GM23338 (cell line): Measurements from ENCODE around the gene TMEM9. TPM values are rescaled to one million over a fixed set of nuclear protein-coding genes. Genes with fewer than 3 reads are reported as not detected.

Source experiments
- ATAC-seq: fragments of 200-7000 bp; cut with Tn5 transposase; 3 replicates; pipeline ENCODE4 v1.9.1; 2020
- DNase-seq: peaks from one replicate; pipeline ENCODE4 v3.0.0-alpha.2; 2015; ENCODE audit warnings: low spot score
- H2AFZ ChIP-seq: fragments of 200-600 bp; sonication (generic); 2 replicates; pipeline ENCODE4 v1.8.0; 2016; ENCODE audit warnings: antibody characterized with exemption, mild to moderate bottlenecking, moderate library complexity
- H3F3A ChIP-seq: fragments of 200-600 bp; sonication (generic); replicated peaks from 2 replicates; pipeline ENCODE4 v1.8.0; 2017; ENCODE audit warnings: antibody characterized with exemption, mixed run types, low read depth
- H3K27ac ChIP-seq: fragments of 200-600 bp; sonication (generic); 2 replicates; pipeline ENCODE4 v1.6.1; 2016; ENCODE audit warnings: low read depth
- H3K27me3 ChIP-seq: fragments of 200-600 bp; sonication (generic); 2 replicates; pipeline ENCODE4 v1.8.0; 2016; ENCODE audit warnings: mild to moderate bottlenecking, mixed run types, moderate library complexity; ENCODE audit not compliant: insufficient read depth
- H3K36me3 ChIP-seq: fragments of 200-600 bp; sonication (generic); 2 replicates; pipeline ENCODE4 v1.8.0; 2016; ENCODE audit warnings: mild to moderate bottlenecking; ENCODE audit not compliant: insufficient read depth
- H3K4me1 ChIP-seq: fragments of 200-600 bp; sonication (generic); 2 replicates; pipeline ENCODE4 v1.8.0; 2016; ENCODE audit warnings: mild to moderate bottlenecking, moderate library complexity; ENCODE audit not compliant: insufficient read depth
- H3K4me2 ChIP-seq: fragments of 200-600 bp; sonication (generic); 2 replicates; pipeline ENCODE4 v1.7.1; 2017; ENCODE audit warnings: mixed run types
- H3K4me3 ChIP-seq: fragments of 200-600 bp; sonication (generic); 2 replicates; pipeline ENCODE4 v1.6.1; 2016; ENCODE audit warnings: mixed run types
- H3K79me2 ChIP-seq: fragments of 200-600 bp; sonication (generic); replicated peaks from 2 replicates; pipeline ENCODE4 v1.8.0; 2017; ENCODE audit warnings: mild to moderate bottlenecking; ENCODE audit not compliant: insufficient read depth
- H3K9me2 ChIP-seq: fragments of 200-600 bp; sonication (generic); 2 replicates; pipeline ENCODE4 v1.8.0; 2017; ENCODE audit not compliant: insufficient read depth
- H4K20me1 ChIP-seq: fragments of 200-600 bp; sonication (generic); replicated peaks from 2 replicates; pipeline ENCODE4 v1.8.0; 2017; ENCODE audit warnings: mild to moderate bottlenecking; ENCODE audit not compliant: insufficient read depth
- H3K27ac Mint-ChIP-seq: 2 replicates; pipeline ENCODE4 v1.8.0; 2020; ENCODE audit warnings: inconsistent platforms, mild to moderate bottlenecking, moderate library complexity, mixed read lengths
- H3K27me3 Mint-ChIP-seq: 3 replicates; pipeline ENCODE4 v1.8.0; 2022; ENCODE audit warnings: low read depth, mild to moderate bottlenecking, moderate library complexity, mixed read lengths, inconsistent platforms; ENCODE audit not compliant: insufficient read depth, poor library complexity
- H3K36me3 Mint-ChIP-seq: 3 replicates; pipeline ENCODE4 v1.8.0; 2021; ENCODE audit warnings: low read depth, mild to moderate bottlenecking, inconsistent platforms, moderate library complexity, mixed read lengths
- H3K4me1 Mint-ChIP-seq: 3 replicates; pipeline ENCODE4 v1.8.0; 2020; ENCODE audit warnings: mild to moderate bottlenecking, inconsistent platforms, mixed read lengths
- H3K4me3 Mint-ChIP-seq: 3 replicates; pipeline ENCODE4 v1.8.0; 2021; ENCODE audit warnings: moderate library complexity, mild to moderate bottlenecking, inconsistent platforms, mixed read lengths
- H3K9me3 Mint-ChIP-seq: 3 replicates; pipeline ENCODE4 v1.8.0; 2020; ENCODE audit warnings: moderate library complexity, mild to moderate bottlenecking, inconsistent platforms, mixed read lengths
- CREB1 ChIP-seq: fragments of 250-450 bp; sonication (Bioruptor Pico); IDR thresholded peaks from 2 replicates; pipeline ENCODE4 v1.5.0; 2020; ENCODE audit warnings: low read depth, mild to moderate bottlenecking, moderate library complexity
- CTCF ChIP-seq, 2 experiments: fragments of 200-600 bp in 1 of 2; sonication (generic) in 1 of 2; conservative IDR thresholded peaks; 2 replicates each; pipeline versions ENCODE4 v1.5.1 to v1.6.1; 2016 to 2017; ENCODE audit warnings: antibody characterized with exemption in 2 of 2, low read depth in 2 of 2, mild to moderate bottlenecking in 2 of 2, moderate library complexity in 1 of 2
- ETS1 ChIP-seq: IDR thresholded peaks from 2 replicates; pipeline ENCODE4 v1.6.1; 2016; ENCODE audit warnings: antibody characterized with exemption
- EZH2 ChIP-seq: fragments of 200-600 bp; sonication (generic); IDR thresholded peaks from one replicate; pipeline ENCODE4 v1.8.0; 2017; ENCODE audit warnings: antibody characterized with exemption, mild to moderate bottlenecking, low read depth; ENCODE audit not compliant: unreplicated experiment
- EZH2phosphoT487 ChIP-seq: fragments of 200-600 bp; sonication (generic); IDR thresholded peaks from one replicate; pipeline ENCODE4 v1.8.1; 2018; ENCODE audit warnings: antibody characterized with exemption; ENCODE audit not compliant: unreplicated experiment
- JUNB ChIP-seq: IDR thresholded peaks from one replicate; pipeline ENCODE4 v1.6.1; 2016; ENCODE audit warnings: antibody characterized with exemption; ENCODE audit not compliant: unreplicated experiment
- NANOG ChIP-seq: IDR thresholded peaks from 2 replicates; pipeline ENCODE4 v1.6.1; 2016; ENCODE audit warnings: antibody characterized with exemption, borderline replicate concordance
- POLR2AphosphoS5 ChIP-seq: IDR thresholded peaks from 2 replicates; pipeline ENCODE4 v1.6.1; 2016; ENCODE audit warnings: antibody characterized with exemption, low read depth
- REST ChIP-seq: IDR thresholded peaks from one replicate; pipeline ENCODE4 v1.6.1; 2018; ENCODE audit warnings: antibody characterized with exemption; ENCODE audit not compliant: unreplicated experiment
- STAT1 ChIP-seq: IDR thresholded peaks from one replicate; pipeline ENCODE4 v1.6.1; 2016; ENCODE audit warnings: antibody characterized with exemption; ENCODE audit not compliant: unreplicated experiment
- ZNF114 ChIP-seq: fragments of 250-450 bp; sonication (Bioruptor Pico); IDR thresholded peaks from 2 replicates; pipeline ENCODE4 v1.5.0; 2020; ENCODE audit warnings: mild to moderate bottlenecking, moderate library complexity
- ZNF331 ChIP-seq: fragments of 250-450 bp; sonication (Bioruptor Pico); IDR thresholded peaks from 2 replicates; pipeline ENCODE4 v1.5.0; 2020; ENCODE audit warnings: low read depth, mild to moderate bottlenecking, moderate library complexity
- ZNF462 ChIP-seq: fragments of 250-450 bp; sonication (Bioruptor Pico); IDR thresholded peaks from 2 replicates; pipeline ENCODE4 v1.5.0; 2020; ENCODE audit warnings: mild to moderate bottlenecking, moderate library complexity
- polyA plus RNA-seq: library from polyadenylated mRNA; unstranded; fragments of >200 nt; fragmentation: Nextera tagmentation; extraction: Ambion mirVana; gene quantifications from 2 replicates; pipeline ENCODE4 v1.2.1, GENCODE V29; 2016
- total RNA-seq: library from RNA; depleted of rRNA; stranded (reverse); fragments of >200 nt; shearing (Covaris generic); gene quantifications from 2 replicates; pipeline ENCODE4 v1.2.3, GENCODE V29; 2014

TMEM9 gene
- total and polyA plus RNA-seq, 2 experiments from 2014 or later = 78.6 to 147 TPM

GRCh38 chr1:201155354-201155753 lies 1.1 kb upstream of the TMEM9 start:
- Mint-ChIP-seq H3K4me1 (peaks cover 16% of the 10 kb centered on the region), H3K9me3 (peaks cover 5% of the 10 kb centered on the region), H3K27ac (no peak overlapping the region), H3K36me3 (peaks cover 26% of the 10 kb centered on the region), H3K27me3 (peaks cover 2% of the 10 kb centered on the region), H3K4me3 (no peak overlapping the region)
- H3F3A ChIP-seq = no peaks in the 10 kb centered on the region
- H2AFZ ChIP-seq = no peak overlapping the region
- no peak overlapping the region for H3K4me3 ChIP-seq
- no peaks in the 10 kb centered on the region; the same call in 1 of the 2 replicates for H4K20me1 ChIP-seq
- H3K79me2 ChIP-seq = peaks cover 16% of the 10 kb centered on the region
- H3K4me1 ChIP-seq = 0 out of 2 replicates have a peak, but pooled peaks cover 11% of the 10 kb centered on the region
- TF ChIP-seq EZH2phosphoT487 (no peak), CREB1 (CRISPR knock-in tag) (no peak), POLR2AphosphoS5 (no peak), JUNB (no peak), STAT1 (no peak), CTCF (conservative IDR thresholded peaks at IDR 0.05; ENCODE audit: low read depth in 2 of 2) (no peak), ZNF462 (CRISPR knock-in tag) (no peak), ZNF331 (CRISPR knock-in tag) (no peak), NANOG (no peak), ETS1 (no peak), REST (no peak), ZNF114 (CRISPR knock-in tag) (no peak), EZH2 (no peak)
- no peak overlapping the region for H3K27ac ChIP-seq
- no peak overlapping the region for H3K4me2 ChIP-seq
- DNase-seq (no peak), ATAC-seq (no peak)
- H3K9me2 ChIP-seq = no peaks in the 10 kb centered on the region
- no peaks in the 10 kb centered on the region for H3K27me3 ChIP-seq
- peaks cover 16% of the 10 kb centered on the region for H3K36me3 ChIP-seq
